Ammon's horn (tissue), 1 donor: Measurements from ENCODE around the gene UBE2O.

Experiments
- DNase-seq: peaks from one replicate; pipeline ENCODE4 v3.0.0-alpha.2; 2016; ENCODE audit warnings: low spot score

UBE2O gene

GRCh38 chr17:76345377-76345974, 107.5 kb downstream of the UBE2O start:
- no peak for DNase-seq

- DNase-seq: no peak
These were observed 109.8 kb downstream of the UBE2O start for GRCh38 chr17:76343106-76343505.

GRCh38 chr17:76341301-76341700, 111.7 kb downstream of the UBE2O start:
- no peak for DNase-seq
